Adrenal gland (tissue), 12 donors: ENCODE measurements around the gene ATP8B2. TPM values are rescaled to one million over a fixed set of nuclear protein-coding genes. Genes with fewer than 3 reads are reported as not detected.
"Not testable (repeated sequence)": the region's sequence is repeated elsewhere in the genome, so short reads cannot be mapped to it uniquely, and the experiment has no call there.

Experiments
- DNase-seq, 7 donors: peaks; one replicate each; pipeline ENCODE4 v3.0.0-alpha.2; 2019 to 2020
- H3K27ac ChIP-seq, 5 donors: fragments of 200-600 bp; sonication (generic) in 4 of 5; 1 replicate in 3 of 5; 2 replicates in 2 of 5; pipeline versions ENCODE4 v1.5.1 to v1.8.0; 2016 to 2020; ENCODE audit warnings: mild to moderate bottlenecking in 1 of 5
- H3K27me3 ChIP-seq: fragments of 200-600 bp; 2 replicates; pipeline ENCODE4 v1.8.0; 2021
- H3K36me3 ChIP-seq, 2 donors: fragments of 200-600 bp; replicated peaks in 1 of 2; 1 replicate in 1 of 2; 2 replicates in 1 of 2; pipeline versions ENCODE4 v1.5.1 to v1.8.0; 2018 to 2022
- H3K4me1 ChIP-seq, 2 donors: fragments of 200-600 bp; replicated peaks in 1 of 2; 1 replicate in 1 of 2; 2 replicates in 1 of 2; pipeline versions ENCODE4 v1.5.1 to v1.8.0; 2018 to 2021
- H3K4me3 ChIP-seq, 4 donors: fragments of 200-600 bp; sonication (generic) in 3 of 4; one replicate each; pipeline ENCODE4 v1.5.1; 2016 to 2018
- H3K9me3 ChIP-seq, 3 donors: fragments of 200-600 bp; sonication (generic) in 1 of 3; replicated peaks in 1 of 3; 1 replicate in 2 of 3; 2 replicates in 1 of 3; pipeline versions ENCODE4 v1.5.1 to v1.8.0; 2016 to 2021
- CTCF ChIP-seq, 6 experiments: fragments of 450-650 bp in 4 of 6; fragments of 200-600 bp in 2 of 6; sonication (generic) in 1 of 6; IDR thresholded peaks; 1 replicate in 5 of 6; 2 replicates in 1 of 6; pipeline versions ENCODE4 v1.5.1 to v1.8.0; 2016 to 2021; ENCODE audit warnings: antibody characterized with exemption in 6 of 6, mild to moderate bottlenecking in 2 of 6, moderate library complexity in 1 of 6
- POLR2A ChIP-seq, 2 donors: fragments of 450-650 bp; IDR thresholded peaks; one replicate each; pipeline ENCODE4 v1.6.1; 2017; ENCODE audit warnings: antibody characterized with exemption in 2 of 2, mild to moderate bottlenecking in 2 of 2, moderate library complexity in 1 of 2
- WGBS, 4 donors: extraction: QIAGEN DNeasy Blood & Tissue Kit in 2 of 4; methylation state at CpG; one replicate each; pipeline versions ENCODE4 v1.1.5 to v1.1.7; 2013 to 2017; 5-methylcytosine and 5-hydroxymethylcytosine counted together
- intact Hi-C, 2 donors: fragments of 100-400 bp; cut with DNase I; formaldehyde crosslinking; loops; one replicate each; pipeline versions ENCODE4 v1.14.1 to v1.15.0; 2022 to 2023
- polyA plus RNA-seq, 3 donors: library from polyadenylated mRNA; stranded (reverse); fragments of 200-250 nt in 2 of 3; fragments of 350-450 nt in 1 of 3; fragmentation: Illumina TruSeq in 1 of 3; extraction: RNeasy Lipid Tissue Mini Kit (QIAGEN cat#74804) in 1 of 3; gene quantifications; one replicate each; pipeline ENCODE4 v1.2.3, GENCODE V29; 2013 to 2014
- total RNA-seq, 9 donors: library from RNA; depleted of rRNA in 4 of 9; stranded (reverse); fragments of >200 nt in 4 of 9; fragments of 120-200 nt in 1 of 9; fragmentation: NEBNext Ultra II Directional in 1 of 9; extraction: Animal tissue kit (Norgen Biotek cat#: 25700) in 1 of 9; gene quantifications; one replicate each; pipeline versions ENCODE4 v1.1.0 to v1.2.4, GENCODE V29; 2013 to 2023
- donor health status: healthy with polysubstance abuse.
- donor health status: Bipolar disorder and iron deficiency.
- donor health status: DM: yes; HTN: yes; CAD: no.
- donor health status: DM: no; HTN: no; CAD: no.
- donor health status: DM: no; HTN: no; CAD: no.
- donor health status: DM: yes; HTN: yes; CAD: no.

The ATP8B2 gene
- total and polyA plus RNA-seq, 12 donors: 9.9 to 80.8 (median 23.8) TPM

- no peak for TF ChIP-seq POLR2A (IDR thresholded peaks at IDR 0.05)
- TF ChIP-seq CTCF (IDR thresholded peaks at IDR 0.05): no peak
- H3K9me3 ChIP-seq: no peaks in the 10 kb centered on the region
- DNase-seq: no peak
- H3K36me3 ChIP-seq: no peaks in the 10 kb centered on the region
- intact Hi-C loops: no loop called here
- 67 to 75% (median 72%) methylated on average over 3 of the region's 3 CpGs for WGBS, 4 donors
- no peaks in the 10 kb centered on the region for H3K27me3 ChIP-seq
- no peaks in the 10 kb centered on the region for H3K4me1 ChIP-seq
- H3K4me3 ChIP-seq: no peak overlapping the region
- no peak overlapping the region for H3K27ac ChIP-seq
These were observed 36.0 kb downstream of the ATP8B2 start for GRCh38 chr1:154361357-154361756.

GRCh38 chr1:154371436-154371835, 46.1 kb downstream of the ATP8B2 start:
- Histone ChIP-seq H3K4me3 (no peak overlapping the region), H3K4me1 (no peaks in the 10 kb centered on the region), H3K27ac (no peak overlapping the region), H3K9me3 (no peaks in the 10 kb centered on the region), H3K27me3 (no peaks in the 10 kb centered on the region), H3K36me3 (no peaks in the 10 kb centered on the region)
- no peak for TF ChIP-seq POLR2A (IDR thresholded peaks at IDR 0.05)
- TF ChIP-seq CTCF (IDR thresholded peaks at IDR 0.05): no peak
- intact Hi-C loops: no loop called here
- WGBS, 4 donors: 80 to 92% (median 87%) methylated on average over 6 of the region's 6 CpGs
- no peak for DNase-seq

GRCh38 chr1:154373777-154374357, 48.5 kb downstream of the ATP8B2 start:
- H3K27ac ChIP-seq, H3K4me1 ChIP-seq, H3K27me3 ChIP-seq, DNase-seq, H3K4me3 ChIP-seq, H3K36me3 ChIP-seq, intact Hi-C loops, H3K9me3 ChIP-seq: not testable (repeated sequence)
- 76 to 85% (median 83%) methylated on average over 7 of the region's 7 CpGs for WGBS, 4 donors

GRCh38 chr1:154379301-154379700, 54.0 kb downstream of the ATP8B2 start:
- no peaks in the 10 kb centered on the region for H3K27me3 ChIP-seq
- no peak overlapping the region for H3K4me3 ChIP-seq
- no peak for DNase-seq
- no peaks in the 10 kb centered on the region for H3K9me3 ChIP-seq
- intact Hi-C loops: no loop called here
- no peak for TF ChIP-seq POLR2A (IDR thresholded peaks at IDR 0.05)
- TF ChIP-seq CTCF (IDR thresholded peaks at IDR 0.05): no peak
- no peaks in the 10 kb centered on the region for H3K36me3 ChIP-seq
- H3K27ac ChIP-seq: no peak overlapping the region
- H3K4me1 ChIP-seq: no peaks in the 10 kb centered on the region
- 84 to 90% (median 86%) methylated on average over 14 to 16 of the region's 16 CpGs for WGBS, 4 donors
